ENCODE data around the gene MYRFL.

- TF ChIP-seq CTCF (conservative IDR thresholded peaks at IDR 0.05) (no peak), EZH2 (IDR thresholded peaks at IDR 0.05; ENCODE audit: low read depth) (no peak)
Observed at GRCh38 chr12:69821456-69822159, 3.4 kb upstream of the MYRFL start.
